DMS79 treated with DMSO at 0.1 percent for 48 hours (cell line): ENCODE measurements around the gene NANS.
"Not testable (repeated sequence)": the region's sequence is repeated elsewhere in the genome, so short reads cannot be mapped to it uniquely, and the experiment has no call there.

Experiments
- DNase-seq: peaks from one replicate; lab custom pipeline; 2025; lab: John Stamatoyannopoulos, UW

NANS gene

GRCh38 chr9:98078895-98079294 is 22.4 kb downstream of the NANS start:
- no peak for DNase-seq

GRCh38 chr9:98080326-98080725 is 23.8 kb downstream of the NANS start:
- no peak for DNase-seq

- no peak for DNase-seq
Observed at GRCh38 chr9:98080780-98081179, 24.2 kb downstream of the NANS start.

DNA sequence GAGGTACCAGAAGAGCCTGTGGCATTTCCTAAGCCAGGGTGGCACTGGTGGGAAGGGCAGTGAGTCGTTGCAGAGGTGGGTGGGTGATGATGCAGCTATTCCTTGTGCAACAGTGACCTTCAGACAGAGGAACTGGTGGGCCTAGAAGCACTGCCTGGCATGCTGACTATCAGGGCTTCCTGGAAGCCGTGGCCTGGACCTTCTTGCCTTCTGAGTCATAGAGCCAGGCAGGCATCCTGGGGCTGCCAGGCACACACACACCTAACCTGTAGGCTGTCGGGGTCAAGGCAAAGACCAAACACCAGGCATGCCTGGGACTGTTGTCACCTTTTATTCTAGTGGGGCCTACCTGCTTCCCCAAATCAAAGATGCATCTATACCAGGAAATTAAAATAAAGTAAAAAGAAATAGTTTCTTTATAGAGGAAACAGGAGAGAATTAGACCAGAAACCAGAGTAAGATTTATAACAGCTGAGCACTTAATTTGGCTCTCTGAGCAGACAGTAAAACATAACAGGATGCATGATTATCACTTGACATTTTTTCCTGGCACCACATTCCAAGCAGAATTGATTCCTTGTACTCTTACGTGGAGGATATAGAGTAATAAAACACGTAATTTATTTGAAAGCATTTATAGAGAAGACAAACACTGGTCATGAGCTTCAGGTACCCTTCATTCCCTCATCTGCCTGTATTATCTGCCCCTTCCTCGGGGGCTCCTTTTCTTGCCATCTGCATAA is 25.1 kb downstream of the NANS start:
- no peak for DNase-seq

- DNase-seq = no peak
Observed at GRCh38 chr9:98083061-98083501, 26.5 kb downstream of the NANS start.

DNA sequence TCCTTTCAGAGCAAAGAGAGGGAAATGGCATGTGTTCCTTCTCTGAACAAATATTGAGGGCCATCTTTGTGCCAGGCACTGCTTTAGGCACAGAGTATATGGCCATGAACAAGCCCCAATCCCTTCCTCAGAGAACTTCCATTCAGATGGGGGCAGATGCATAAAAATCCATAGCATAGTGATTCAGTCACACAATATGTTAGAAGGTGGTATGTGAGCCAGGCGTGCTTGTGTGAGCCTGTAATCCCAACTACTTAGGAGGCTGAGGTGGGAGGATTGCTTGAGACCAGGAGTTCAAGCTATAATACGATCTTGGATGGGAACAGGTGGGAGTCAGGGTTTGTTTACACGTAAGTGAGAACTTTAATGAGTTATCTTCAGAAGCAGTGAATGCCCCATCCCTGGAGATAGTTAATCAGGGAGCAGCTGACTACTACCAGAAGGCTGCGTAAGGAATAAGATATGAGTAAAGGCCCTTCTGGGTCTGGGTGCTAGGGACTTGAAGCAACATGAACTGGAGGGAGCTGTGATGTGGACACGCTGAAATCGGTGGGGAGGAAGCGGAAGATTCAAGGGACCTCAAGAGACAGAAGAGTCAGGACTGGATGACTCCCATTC is 27.1 kb downstream of the NANS start:
- no peak for DNase-seq

DNA sequence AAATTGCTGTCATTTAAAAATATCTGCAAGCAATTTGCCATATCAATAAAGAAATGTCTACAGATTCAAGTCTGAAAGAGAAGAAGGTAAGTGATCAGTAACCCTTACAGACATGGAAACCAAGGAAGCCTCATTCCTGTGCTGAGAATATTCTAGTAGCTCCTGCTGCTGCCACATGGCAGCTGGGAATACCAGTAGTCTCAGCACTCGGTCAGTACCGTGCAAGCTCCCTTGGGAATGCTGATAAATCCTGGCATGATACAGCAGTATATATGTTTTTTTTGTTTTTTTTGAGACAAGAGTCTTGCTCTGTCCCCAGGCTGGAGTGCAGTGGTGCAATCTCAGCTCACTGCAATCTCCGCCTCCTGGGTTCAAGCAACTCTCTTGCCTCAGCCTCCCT is 27.9 kb downstream of the NANS start:
- DNase-seq = no peak

- no peak for DNase-seq
Observed at GRCh38 chr9:98085058-98085457, 28.5 kb downstream of the NANS start.

DNA sequence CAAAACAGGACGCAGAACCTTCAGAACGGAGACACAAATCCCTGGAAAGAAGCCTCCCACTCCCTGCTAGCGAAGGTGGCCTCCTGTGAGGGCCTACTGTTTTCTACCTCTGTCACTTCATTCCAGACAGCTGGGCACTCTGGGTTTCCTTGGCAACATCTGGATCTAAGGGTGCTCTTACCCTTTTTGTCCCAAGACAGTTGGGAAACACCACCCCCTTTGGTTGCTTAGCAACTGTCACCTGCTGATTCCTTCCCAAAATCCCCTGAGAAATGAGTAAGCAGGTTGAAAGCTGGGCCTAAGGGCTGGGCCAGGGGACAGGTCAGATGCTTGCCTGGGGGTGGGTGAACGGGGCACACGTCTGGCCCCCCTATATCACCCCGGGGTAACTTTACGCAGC is 29.4 kb downstream of the NANS start:
- DNase-seq = peak; percentile 49

- DNase-seq = no peak
Observed at GRCh38 chr9:98086461-98086860, 29.9 kb downstream of the NANS start.

- no peak for DNase-seq
Observed at GRCh38 chr9:98087420-98088354, 31.2 kb downstream of the NANS start.

DNA sequence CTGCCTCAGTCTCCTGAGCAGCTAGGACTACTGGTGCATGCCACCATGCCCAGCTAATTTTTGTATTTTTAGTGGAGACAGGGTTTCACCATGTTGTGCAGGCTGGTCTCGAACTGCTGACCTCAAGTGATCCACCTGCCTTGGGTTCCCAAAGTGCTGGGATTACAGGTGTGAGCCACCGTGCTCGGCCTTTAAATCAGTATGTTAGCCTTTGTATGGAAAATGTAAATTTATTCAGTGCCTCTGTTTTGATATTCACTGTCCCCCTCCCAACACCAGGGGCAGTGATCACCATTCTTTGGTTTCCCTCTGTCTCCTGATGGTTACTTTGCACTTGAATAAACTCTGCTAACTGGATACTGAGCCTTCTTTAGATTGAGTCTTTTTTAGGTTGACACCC is 34.1 kb downstream of the NANS start:
- not testable (repeated sequence) for DNase-seq

DNA sequence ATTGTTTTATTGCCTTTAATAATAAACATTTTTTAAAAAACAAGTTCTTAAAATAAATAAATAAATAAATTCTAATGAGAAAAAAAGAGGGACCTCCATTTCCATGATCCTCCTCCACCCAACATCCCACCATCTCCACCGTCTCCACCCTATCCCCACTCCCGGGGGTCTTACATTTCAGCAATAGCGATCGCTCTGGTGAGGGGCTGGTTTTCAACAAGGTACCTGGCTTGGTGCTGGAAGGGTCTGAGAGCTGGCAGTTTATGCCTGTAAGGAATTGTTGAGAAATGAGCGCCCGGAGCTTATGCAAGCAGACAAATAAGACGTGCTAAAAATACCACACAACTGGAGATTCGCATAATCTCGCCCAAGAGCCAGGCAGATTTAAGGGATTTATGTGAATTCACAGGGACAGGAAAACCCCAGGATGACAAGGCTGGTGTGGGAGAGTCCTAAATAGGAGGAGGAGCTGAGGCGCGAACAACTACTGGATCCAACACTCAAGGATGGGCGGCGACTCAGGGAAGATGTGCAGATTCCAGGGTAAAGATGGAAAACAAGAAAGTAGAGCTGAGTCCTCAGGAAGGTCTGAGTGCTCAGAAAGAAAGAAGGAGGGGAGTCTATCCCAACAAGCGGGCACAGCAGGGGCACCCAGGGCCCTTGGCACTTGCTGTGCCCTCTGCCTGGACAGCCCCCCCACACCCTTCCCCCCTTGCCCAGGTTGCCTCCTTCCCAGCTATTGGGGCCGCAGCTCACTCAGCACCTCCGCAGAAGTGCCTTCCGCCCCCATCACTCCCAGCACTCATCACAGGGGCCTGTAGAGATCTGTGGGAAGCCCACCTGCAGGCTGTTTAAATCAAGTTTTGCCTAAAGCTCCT is 35.4 kb downstream of the NANS start:
- DNase-seq = no peak

DNA sequence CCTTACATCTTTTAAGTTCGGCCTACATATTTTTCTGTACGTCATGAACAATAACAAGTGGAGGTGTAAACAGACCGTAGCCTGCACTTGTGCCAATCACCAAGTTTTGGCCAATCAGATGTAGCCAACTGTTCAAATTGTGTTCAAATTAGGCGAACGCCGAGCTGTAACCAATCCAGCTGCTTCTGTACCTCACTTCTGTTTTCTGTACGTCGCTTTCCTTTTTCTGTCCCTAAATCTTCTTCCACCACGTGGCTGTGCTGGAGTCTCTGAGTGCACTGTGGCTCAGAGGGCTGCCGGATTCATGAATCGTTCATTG is 36.0 kb downstream of the NANS start:
- no peak for DNase-seq

GRCh38 chr9:98094316-98094715 is 37.8 kb downstream of the NANS start:
- no peak for DNase-seq

DNA sequence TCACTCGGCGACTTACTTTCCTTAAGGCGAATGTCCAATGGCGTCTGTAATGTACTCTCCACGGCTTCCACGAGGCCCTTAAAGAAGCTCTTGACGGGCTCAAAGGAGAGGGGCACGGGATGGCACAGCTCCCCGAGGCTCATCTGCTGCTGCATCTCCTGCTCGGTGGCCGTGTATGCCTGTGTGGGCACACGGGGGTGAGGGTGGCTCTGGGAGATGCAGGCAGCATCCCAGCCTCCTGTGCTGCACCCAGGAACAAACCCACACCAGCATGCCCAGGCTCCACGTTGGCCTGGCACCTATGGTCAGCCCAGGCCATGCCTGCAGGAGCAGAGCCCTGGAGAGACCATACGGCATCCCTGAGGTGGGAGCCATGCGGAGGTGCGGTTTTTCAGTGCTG is 38.3 kb downstream of the NANS start:
- DNase-seq = no peak

- no peak for DNase-seq
Observed at GRCh38 chr9:98095401-98095800, 38.9 kb downstream of the NANS start.

DNA sequence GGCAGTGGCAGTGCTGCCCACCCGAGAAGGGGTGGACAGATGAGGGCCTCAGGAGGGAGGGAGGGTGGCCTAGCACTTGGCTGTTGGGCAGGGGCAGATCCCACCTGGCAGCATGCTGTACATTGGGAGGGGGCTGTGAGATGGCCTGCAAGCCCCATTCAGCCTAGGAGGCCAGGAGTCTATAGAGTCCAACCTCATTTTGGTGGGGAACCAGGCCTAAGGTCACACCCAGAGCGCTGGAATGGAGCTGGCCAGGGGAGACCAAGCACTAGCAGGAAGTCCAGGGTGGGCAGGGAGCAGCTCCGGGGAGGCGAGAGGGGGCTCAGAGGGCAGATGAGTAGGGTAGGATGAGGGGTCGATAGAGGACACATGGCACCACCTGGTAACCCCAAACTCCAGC is 39.6 kb downstream of the NANS start:
- DNase-seq = no peak

DNA sequence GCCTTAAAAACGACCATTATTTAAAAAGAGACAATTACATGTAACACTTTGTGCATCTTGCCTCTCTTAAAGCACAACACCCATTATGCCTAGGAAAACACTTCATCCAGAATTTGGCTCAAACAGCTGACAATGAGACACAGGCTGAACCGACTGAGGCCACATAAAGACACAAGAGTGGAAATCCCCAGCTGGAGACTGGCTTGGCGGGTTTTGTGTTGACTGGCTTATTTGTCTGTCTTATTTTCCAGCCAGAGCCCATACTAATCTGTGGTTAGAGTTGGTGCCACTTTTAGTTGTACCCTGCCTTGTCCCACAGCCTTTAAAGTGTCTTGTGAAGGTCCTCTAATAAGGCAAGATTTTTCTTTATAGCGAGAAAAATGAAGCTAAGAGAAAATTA is 41.3 kb downstream of the NANS start:
- peak; percentile 31 for DNase-seq

- DNase-seq = no peak
Observed at GRCh38 chr9:98099346-98099745, 42.8 kb downstream of the NANS start.

GRCh38 chr9:98099898-98100297 is 43.4 kb downstream of the NANS start:
- DNase-seq = peak; percentile 89

- peak; percentile 24 for DNase-seq
Observed at GRCh38 chr9:98100456-98100855, 43.9 kb downstream of the NANS start.
